Common myeloid progenitor, CD34-positive (primary cell): Measurements from ENCODE around the gene GTPBP8.

Experiments
- CTCF ChIA-PET: fragments of 350-600 bp; sonication (Branson Sonifier 250); formaldehyde crosslinking; loops from one replicate; lab custom pipeline; 2021; ENCODE audit warnings: antibody characterized with exemption; lab: Charles Lee
- POLR2A ChIA-PET: fragments of 350-600 bp; sonication (Branson Sonifier 250); formaldehyde crosslinking; loops from one replicate; lab custom pipeline; 2021; ENCODE audit warnings: antibody characterized with exemption; lab: Charles Lee
- DNase-seq, 3 donors: peaks; one replicate each; pipeline versions ENCODE4 v3.0.0 to v3.0.0-alpha.2; 2013
- H3K27ac ChIP-seq, 2 experiments: 1 replicate in 1 of 2; 2 replicates in 1 of 2; pipeline ENCODE4 v1.7.0; 2013; ENCODE audit warnings: inconsistent platforms in 2 of 2, low read length in 2 of 2, mild to moderate bottlenecking in 2 of 2, low read depth in 1 of 2, moderate library complexity in 1 of 2; ENCODE audit not compliant: severe bottlenecking in 2 of 2, insufficient read depth in 1 of 2, poor library complexity in 1 of 2
- H3K27me3 ChIP-seq, 5 experiments: replicated peaks in 2 of 5; 1 replicate in 3 of 5; 2 replicates in 2 of 5; pipeline versions ENCODE4 v1.6.1 to v1.7.0; 2013; ENCODE audit warnings: low read length in 4 of 5, mild to moderate bottlenecking in 2 of 5, moderate library complexity in 2 of 5, inconsistent platforms in 1 of 5; ENCODE audit not compliant: insufficient read depth in 5 of 5, control insufficient read depth in 4 of 5
- H3K36me3 ChIP-seq, 4 experiments: 1 replicate in 2 of 4; 2 replicates in 2 of 4; pipeline versions ENCODE4 v1.6.1 to v1.7.0; 2013; ENCODE audit warnings: low read length in 3 of 4, control low read depth in 1 of 4, mild to moderate bottlenecking in 1 of 4; ENCODE audit not compliant: control insufficient read depth in 4 of 4, insufficient read depth in 4 of 4
- H3K4me1 ChIP-seq, 4 experiments: 1 replicate in 3 of 4; 2 replicates in 1 of 4; pipeline versions ENCODE4 v1.6.1 to v1.7.1; 2013; ENCODE audit warnings: low read length in 3 of 4, mild to moderate bottlenecking in 3 of 4, control low read depth in 1 of 4, inconsistent platforms in 1 of 4, moderate library complexity in 1 of 4; ENCODE audit not compliant: control insufficient read depth in 4 of 4, insufficient read depth in 4 of 4; ENCODE audit errors: control extremely low read depth in 1 of 4
- H3K4me3 ChIP-seq, 7 experiments: 1 replicate in 4 of 7; 2 replicates in 3 of 7; pipeline versions ENCODE4 v1.5.1 to v1.7.0; 2013; ENCODE audit warnings: mild to moderate bottlenecking in 7 of 7, low read length in 6 of 7, moderate library complexity in 6 of 7, inconsistent platforms in 2 of 7, low read depth in 2 of 7, control low read depth in 1 of 7; ENCODE audit not compliant: insufficient read depth in 4 of 7, control insufficient read depth in 1 of 7; ENCODE audit errors: extremely low read depth in 1 of 7
- H3K9me3 ChIP-seq, 5 experiments: 1 replicate in 4 of 5; 2 replicates in 1 of 5; pipeline versions ENCODE4 v1.6.1 to v1.7.1; 2013; ENCODE audit warnings: low read length in 4 of 5, mild to moderate bottlenecking in 2 of 5, inconsistent platforms in 1 of 5, low read depth in 1 of 5, moderate library complexity in 1 of 5; ENCODE audit not compliant: control insufficient read depth in 4 of 5, insufficient read depth in 2 of 5; ENCODE audit errors: control extremely low read depth in 1 of 5
- WGBS: methylation state at CpG from one replicate; pipeline ENCODE4 v1.1.5; 2013; ENCODE audit not compliant: insufficient coverage; 5-methylcytosine and 5-hydroxymethylcytosine counted together

Gene GTPBP8

DNA sequence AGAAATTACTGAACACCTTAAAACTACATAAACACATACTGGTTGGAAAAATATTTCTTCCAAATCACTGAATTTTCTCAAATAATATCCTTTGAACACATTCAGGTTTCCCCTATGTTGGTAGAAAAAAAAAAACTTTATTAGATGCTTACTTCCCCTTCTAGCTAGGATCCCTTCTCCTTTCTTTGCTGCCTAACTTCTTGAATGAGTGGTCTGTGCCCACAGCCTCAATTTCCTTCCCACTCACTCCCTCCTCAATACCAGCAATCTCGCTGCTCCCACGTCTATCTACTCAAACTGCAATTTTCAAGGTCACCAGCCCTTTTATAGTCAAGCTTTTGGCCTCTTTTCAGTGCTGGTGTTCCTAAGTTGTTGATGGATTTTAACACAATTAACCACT lies 24.2 kb upstream of the GTPBP8 start:
- POLR2A ChIA-PET: interaction anchor here (0.6 kb wide), 1 partner anchor 377 kb away, joined by 3 read pairs; no protein-coding TSS in a partner anchor
- peak; percentile 17 to 74 (median 67) for DNase-seq

DNA sequence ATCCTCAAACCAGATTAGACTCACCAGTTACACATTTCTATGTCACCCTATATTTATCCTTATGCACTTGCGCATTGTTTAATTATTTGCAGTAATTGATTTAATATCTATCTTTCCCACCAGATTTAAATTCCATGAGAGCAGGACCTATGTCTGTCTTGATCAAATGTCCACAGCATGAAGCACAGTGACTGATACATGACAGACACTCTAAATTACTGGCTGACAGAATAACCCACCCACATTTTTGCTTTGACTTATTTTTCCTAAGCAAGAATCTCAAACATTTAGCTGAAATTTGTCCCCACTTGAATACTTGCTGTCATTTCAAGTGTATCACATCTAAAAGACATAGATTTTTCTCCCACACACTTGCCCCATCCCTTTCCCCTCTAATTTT lies 23.4 kb upstream of the GTPBP8 start:
- CTCF ChIA-PET: interaction anchor here (0.7 to 0.8 kb wide), 2 partner anchors 12 to 14 kb away, joined by 3 to 4 read pairs; no protein-coding TSS in a partner anchor
- POLR2A ChIA-PET: no interaction called here
- no CpG with 5 or more reads among the region's 1 CpG for WGBS
- Histone ChIP-seq H3K36me3 (no peaks in the 10 kb centered on the region), H3K4me3 (no peak overlapping the region), H3K4me1 (peaks cover 3 to 35% (median 15%) of the 10 kb centered on the region in 4 experiments), H3K27me3 (no peaks in the 10 kb centered on the region), H3K27ac (no peak overlapping the region), H3K9me3 (peaks cover 0 to 14% (median 6%) of the 10 kb centered on the region in 5 experiments)
- DNase-seq: no peak

More for the DNA sequence above, 24.2 kb upstream of the GTPBP8 start:
- no peak overlapping the region for H3K27ac ChIP-seq
- H3K27me3 ChIP-seq: no peaks in the 10 kb centered on the region
- peaks cover 3 to 35% (median 15%) of the 10 kb centered on the region in 4 experiments for H3K4me1 ChIP-seq
- peaks cover 0 to 14% (median 6%) of the 10 kb centered on the region in 5 experiments for H3K9me3 ChIP-seq
- H3K36me3 ChIP-seq: no peaks in the 10 kb centered on the region
- no CpG with 5 or more reads among the region's 2 CpGs for WGBS
- H3K4me3 ChIP-seq: peak overlapping the region in 1 of 7 experiments; percentile 33
- CTCF ChIA-PET: interaction anchor here (1.3 to 1.8 kb wide), 3 partner anchors 10 to 232 kb away, joined by 3 to 5 read pairs (median 5); no protein-coding TSS in a partner anchor

DNA sequence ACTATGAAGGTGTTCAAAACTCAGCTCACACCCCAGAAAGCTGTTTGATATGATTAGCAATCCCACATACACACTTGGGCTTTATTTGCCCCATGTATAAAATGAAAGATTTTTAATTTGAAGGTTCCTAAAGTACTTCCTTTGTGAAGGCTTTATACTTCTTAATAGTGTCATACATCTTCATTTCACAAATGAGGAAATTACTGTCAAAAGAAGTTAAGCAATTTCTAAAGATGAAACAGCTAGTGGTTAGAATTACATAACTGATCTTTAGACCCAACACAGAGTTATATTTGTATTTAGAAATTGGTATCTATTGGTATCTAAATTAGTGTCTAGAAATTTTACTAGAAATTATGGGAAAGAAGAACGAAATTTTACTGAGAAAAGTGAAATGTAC lies 23.0 kb upstream of the GTPBP8 start:
- Histone ChIP-seq H3K4me1 (peaks cover 3 to 35% (median 16%) of the 10 kb centered on the region in 4 experiments), H3K27me3 (no peaks in the 10 kb centered on the region), H3K36me3 (no peaks in the 10 kb centered on the region), H3K9me3 (peaks cover 0 to 14% (median 6%) of the 10 kb centered on the region in 5 experiments), H3K27ac (no peak overlapping the region), H3K4me3 (no peak overlapping the region)
- ChIA-PET CTCF (interaction anchor here (0.7 to 0.8 kb wide), 2 partner anchors 12 to 14 kb away, joined by 3 to 4 read pairs; no protein-coding TSS in a partner anchor), POLR2A (no interaction called here)
- peak in 2 of 3 donors; percentile 37 to 41 for DNase-seq
- no CpG with 5 or more reads among the region's 1 CpG for WGBS

DNA sequence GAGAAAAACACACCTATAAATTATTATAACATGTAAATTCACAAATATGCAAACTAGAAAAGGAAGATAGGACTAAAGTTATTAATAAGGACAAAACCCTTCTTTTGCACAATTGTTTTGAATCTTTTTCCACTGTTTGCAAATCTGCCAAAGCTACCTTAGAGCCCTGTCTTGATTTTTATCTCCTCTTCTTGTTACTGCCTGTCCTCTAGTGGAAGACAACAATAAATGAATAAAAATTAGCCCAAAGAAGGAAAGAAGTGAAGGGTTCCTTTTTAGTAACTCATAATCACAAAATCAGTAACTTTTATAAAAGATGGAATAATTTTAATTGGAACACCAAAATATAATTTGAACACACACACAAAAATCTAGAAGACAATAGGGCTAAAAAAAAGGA lies 18.6 kb upstream of the GTPBP8 start:
- Histone ChIP-seq H3K9me3 (no peaks in the 10 kb centered on the region), H3K4me3 (no peak overlapping the region)
- CTCF ChIA-PET: interaction anchor here (0.6 to 1.6 kb wide), 3 partner anchors 13 to 336 kb away, joined by 3 to 4 read pairs (median 4); no protein-coding TSS in a partner anchor

DNA sequence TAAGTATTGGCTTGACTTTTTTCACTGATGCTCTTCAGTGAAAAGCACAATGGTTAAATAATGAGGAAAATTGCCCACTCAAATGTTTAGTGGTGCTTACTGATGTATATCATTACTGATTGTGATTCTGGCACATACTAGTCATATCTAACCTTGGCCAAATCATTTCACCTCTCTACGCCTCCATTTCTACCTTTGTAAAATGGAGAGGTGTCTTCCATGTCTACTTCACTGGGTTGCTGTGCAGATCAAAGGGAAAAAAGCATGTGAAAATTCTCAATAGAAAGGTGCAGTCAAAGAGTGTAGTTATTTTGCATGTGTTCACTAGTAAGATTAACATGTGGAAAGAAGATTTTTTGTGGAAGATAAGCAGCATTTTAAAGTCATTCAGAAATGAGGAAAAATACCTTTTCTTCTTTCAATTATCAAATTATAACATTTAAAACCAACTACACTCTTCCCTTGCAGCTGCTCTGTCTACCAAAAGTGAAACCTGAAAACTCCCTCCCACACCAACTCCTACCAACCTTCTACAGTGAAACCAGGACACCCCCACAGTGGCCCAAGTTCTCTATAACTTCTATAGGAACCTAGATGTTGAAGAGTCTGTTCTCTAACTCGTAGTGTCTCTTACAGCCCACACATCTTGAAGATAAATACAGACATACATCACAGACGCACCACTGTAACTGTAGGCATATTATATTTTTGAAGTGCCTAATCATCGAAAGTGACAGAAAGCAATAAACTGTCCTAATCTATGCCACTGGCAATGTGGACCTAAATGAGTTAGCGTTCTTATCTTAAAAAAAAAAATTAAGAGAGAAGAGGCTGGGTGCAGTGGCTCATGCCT lies 17.2 kb upstream of the GTPBP8 start:
- no peak overlapping the region for H3K27ac ChIP-seq

More for the DNA sequence above, 18.6 kb upstream of the GTPBP8 start:
- Histone ChIP-seq H3K36me3 (no peaks in the 10 kb centered on the region), H3K27ac (no peak overlapping the region), H3K4me1 (peaks cover 16 to 55% (median 30%) of the 10 kb centered on the region in 4 experiments), H3K27me3 (no peaks in the 10 kb centered on the region)
- POLR2A ChIA-PET: no interaction called here
- DNase-seq: no peak

DNA sequence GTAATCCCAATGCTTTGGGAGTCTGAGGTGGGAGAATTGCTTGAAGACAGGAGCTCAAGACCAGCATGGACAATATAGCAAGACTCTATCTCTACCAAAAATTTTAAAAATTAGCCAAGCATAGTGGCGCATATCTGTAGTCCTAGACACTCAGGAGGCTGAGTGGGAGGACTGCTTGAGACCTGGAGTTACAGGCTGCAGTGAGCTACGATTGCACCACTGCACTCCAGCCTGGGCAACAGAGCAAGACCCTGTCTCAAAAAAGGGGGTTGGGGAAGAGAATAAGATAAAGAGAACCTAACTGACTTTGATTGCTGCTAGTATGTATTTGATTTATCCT lies 16.6 kb upstream of the GTPBP8 start:
- Histone ChIP-seq H3K4me3 (peak overlapping the region in 2 of 7 experiments; percentile 10 to 40), H3K4me1 (peaks cover 16 to 39% (median 22%) of the 10 kb centered on the region in 4 experiments)
- no peak for DNase-seq

More for the DNA sequence above, 17.2 kb upstream of the GTPBP8 start:
- H3K4me1 ChIP-seq: peaks cover 16 to 42% (median 23%) of the 10 kb centered on the region in 4 experiments
- POLR2A ChIA-PET: no interaction called here
- WGBS: 83% methylated on average over 1 of the region's 5 CpGs
- H3K36me3 ChIP-seq: no peaks in the 10 kb centered on the region
- H3K27me3 ChIP-seq: no peaks in the 10 kb centered on the region
- DNase-seq: peak in 2 of 3 donors; percentile 58 to 61
- H3K9me3 ChIP-seq: no peaks in the 10 kb centered on the region
- CTCF ChIA-PET: interaction anchor here (0.6 to 3.3 kb wide), 4 partner anchors 18 to 1895 kb away, joined by 3 to 19 read pairs (median 4); no protein-coding TSS in a partner anchor
- H3K4me3 ChIP-seq: peak overlapping the region in 2 of 7 experiments; percentile 10 to 40

More for the DNA sequence above, 16.6 kb upstream of the GTPBP8 start:
- Histone ChIP-seq H3K27ac (no peak overlapping the region), H3K27me3 (no peaks in the 10 kb centered on the region), H3K9me3 (no peaks in the 10 kb centered on the region), H3K36me3 (no peaks in the 10 kb centered on the region)
- 96% methylated on average over 2 of the region's 2 CpGs for WGBS
- ChIA-PET POLR2A (no interaction called here), CTCF (interaction anchor here (0.6 to 3.3 kb wide), 3 partner anchors 18 to 1894 kb away, joined by 3 to 19 read pairs (median 5); no protein-coding TSS in a partner anchor)
